ENCODE measurements around the gene DPP3.
"Not testable (repeated sequence)": the region's sequence is repeated elsewhere in the genome, so short reads cannot be mapped to it uniquely, and the experiment has no call there.

GRCh38 chr11:66431871-66432329, 48.3 kb upstream of the DPP3 start:
- TF ChIP-seq TP53 (CRISPR knock-in tag; IDR thresholded peaks at IDR 0.05); CTCF (IDR thresholded peaks at IDR 0.05); FOXJ3 (CRISPR knock-in tag; IDR thresholded peaks at IDR 0.05; ENCODE audit: borderline replicate concordance); ESRRA (CRISPR knock-in tag; IDR thresholded peaks at IDR 0.05; ENCODE audit: borderline replicate concordance); FOXP4 (CRISPR knock-in tag; IDR thresholded peaks at IDR 0.05): not testable (repeated sequence)

All from WTC11 (cell line).